DND-41 (cell line): ENCODE results near the gene RAB8B.

Experiments
- EZH2 ChIP-seq: IDR thresholded peaks from 3 replicates; pipeline ENCODE4 v1.6.1; 2012; ENCODE audit warnings: borderline replicate concordance, low read depth, mild to moderate bottlenecking, moderate library complexity, low read length, inconsistent platforms; ENCODE audit not compliant: severe bottlenecking
- TF ChIP-seq, protein P1 (sequence below): IDR thresholded peaks from 2 replicates; pipeline ENCODE4 v1.5.1; 2012; ENCODE audit warnings: borderline replicate concordance, low read length, moderate library complexity, mild to moderate bottlenecking; ENCODE audit not compliant: poor library complexity, severe bottlenecking; ENCODE audit errors: extremely low read depth

DNA sequence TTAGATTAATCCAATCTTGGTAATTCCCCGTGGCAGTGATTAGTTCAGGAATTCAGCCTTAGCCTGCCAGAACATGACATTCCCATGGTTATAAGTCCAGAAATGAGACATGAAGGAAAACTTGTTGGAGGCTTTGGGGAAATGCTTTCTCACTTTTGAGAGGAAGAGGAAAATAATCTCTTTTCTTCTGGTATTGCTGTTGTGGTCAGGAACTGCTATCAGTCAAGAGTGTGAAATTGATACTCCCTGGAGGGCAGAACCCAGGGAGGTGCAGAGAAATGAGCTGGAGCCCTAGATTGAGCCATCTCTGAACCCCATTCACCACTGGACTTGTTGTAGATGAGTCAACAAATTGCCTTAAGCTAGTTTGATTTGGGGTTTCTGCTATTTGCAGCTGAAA is 49.4 kb downstream of the RAB8B start:
- TF ChIP-seq, protein P1, sequence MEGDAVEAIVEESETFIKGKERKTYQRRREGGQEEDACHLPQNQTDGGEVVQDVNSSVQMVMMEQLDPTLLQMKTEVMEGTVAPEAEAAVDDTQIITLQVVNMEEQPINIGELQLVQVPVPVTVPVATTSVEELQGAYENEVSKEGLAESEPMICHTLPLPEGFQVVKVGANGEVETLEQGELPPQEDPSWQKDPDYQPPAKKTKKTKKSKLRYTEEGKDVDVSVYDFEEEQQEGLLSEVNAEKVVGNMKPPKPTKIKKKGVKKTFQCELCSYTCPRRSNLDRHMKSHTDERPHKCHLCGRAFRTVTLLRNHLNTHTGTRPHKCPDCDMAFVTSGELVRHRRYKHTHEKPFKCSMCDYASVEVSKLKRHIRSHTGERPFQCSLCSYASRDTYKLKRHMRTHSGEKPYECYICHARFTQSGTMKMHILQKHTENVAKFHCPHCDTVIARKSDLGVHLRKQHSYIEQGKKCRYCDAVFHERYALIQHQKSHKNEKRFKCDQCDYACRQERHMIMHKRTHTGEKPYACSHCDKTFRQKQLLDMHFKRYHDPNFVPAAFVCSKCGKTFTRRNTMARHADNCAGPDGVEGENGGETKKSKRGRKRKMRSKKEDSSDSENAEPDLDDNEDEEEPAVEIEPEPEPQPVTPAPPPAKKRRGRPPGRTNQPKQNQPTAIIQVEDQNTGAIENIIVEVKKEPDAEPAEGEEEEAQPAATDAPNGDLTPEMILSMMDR = no peak
- no peak for TF ChIP-seq EZH2
